HepG2 (cell line): ENCODE data around the gene INO80B. TPM values are rescaled to one million over a fixed set of nuclear protein-coding genes. Genes with fewer than 3 reads are reported as not detected.

Experiments
- BORCS8-MEF2B ChIP-seq: sonication (generic); formaldehyde crosslinking; IDR thresholded peaks from 2 replicates; pipeline ENCODE4 v1.8.0; 2022; ENCODE audit warnings: mild to moderate bottlenecking, missing genetic modification reagents
- CBFB ChIP-seq: sonication (generic); formaldehyde crosslinking; IDR thresholded peaks from 2 replicates; pipeline ENCODE4 v1.4.0; 2020; ENCODE audit warnings: missing genetic modification reagents
- CBX2 ChIP-seq, 2 experiments: fragments of 200-600 bp in 1 of 2; sonication (generic); formaldehyde crosslinking in 1 of 2; IDR thresholded peaks; 2 replicates each; pipeline versions ENCODE4 v1.7.0 to v1.8.1; 2018 to 2022; ENCODE audit warnings: low read depth in 2 of 2, low read length in 1 of 2, mild to moderate bottlenecking in 1 of 2, missing genetic modification reagents in 1 of 2
- CC2D1A ChIP-seq: sonication (generic); formaldehyde crosslinking; IDR thresholded peaks from 2 replicates; pipeline ENCODE4 v1.8.1; 2023; ENCODE audit warnings: mild to moderate bottlenecking, missing genetic modification reagents
- CHD2 ChIP-seq: IDR thresholded peaks from 2 replicates; pipeline ENCODE4 v1.6.1; 2011; ENCODE audit warnings: low read depth, low read length, improper control_type of control experiment
- ELK4 ChIP-seq: sonication (generic); formaldehyde crosslinking; IDR thresholded peaks from 2 replicates; pipeline ENCODE4 v1.9.0; 2021; ENCODE audit warnings: missing genetic modification reagents, borderline replicate concordance
- FOXM1 ChIP-seq: sonication (generic); formaldehyde crosslinking; IDR thresholded peaks from 2 replicates; pipeline ENCODE4 v1.5.0; 2020; ENCODE audit warnings: missing genetic modification reagents
- KDM3A ChIP-seq: IDR thresholded peaks from 2 replicates; pipeline ENCODE4 v1.6.1; 2018; ENCODE audit warnings: low read depth, missing compliant biosample characterization
- MATR3 ChIP-seq: sonication (generic); formaldehyde crosslinking; IDR thresholded peaks from 2 replicates; pipeline ENCODE4 v1.4.0; 2020; ENCODE audit warnings: missing genetic modification reagents
- MED13 ChIP-seq: sonication (generic); formaldehyde crosslinking; IDR thresholded peaks from 2 replicates; pipeline ENCODE4 v1.5.0; 2020; ENCODE audit warnings: missing genetic modification reagents
- MTA3 ChIP-seq: sonication (generic); formaldehyde crosslinking; IDR thresholded peaks from 2 replicates; pipeline ENCODE4 v1.4.0; 2020; ENCODE audit warnings: missing genetic modification reagents
- MTERF4 ChIP-seq: sonication (generic); formaldehyde crosslinking; IDR thresholded peaks from 2 replicates; pipeline ENCODE4 v1.8.0; 2023; ENCODE audit warnings: mild to moderate bottlenecking, missing genetic modification reagents
- MTF2 ChIP-seq: sonication (generic); formaldehyde crosslinking; IDR thresholded peaks from 2 replicates; pipeline ENCODE4 v1.5.0; 2020; ENCODE audit warnings: missing genetic modification reagents, borderline replicate concordance
- NFYC ChIP-seq: IDR thresholded peaks from 2 replicates; pipeline ENCODE4 v1.6.1; 2016; ENCODE audit warnings: missing genetic modification reagents, missing compliant biosample characterization
- RBM22 ChIP-seq: fragments of 200-400 bp; formaldehyde crosslinking; optimal IDR thresholded peaks from 2 replicates; pipeline ENCODE3; 2017; ENCODE audit warnings: mild to moderate bottlenecking, low read length, moderate library complexity
- RFX3 ChIP-seq: IDR thresholded peaks from 2 replicates; pipeline ENCODE4 v1.6.1; 2016; ENCODE audit warnings: missing biosample characterization, missing genetic modification reagents
- SMAD3 ChIP-seq: sonication (generic); formaldehyde crosslinking; IDR thresholded peaks from 2 replicates; pipeline ENCODE4 v1.4.0; 2020; ENCODE audit warnings: missing genetic modification reagents
- SMYD3 ChIP-seq: sonication (generic); formaldehyde crosslinking; IDR thresholded peaks from 2 replicates; pipeline ENCODE4 v1.8.1; 2023; ENCODE audit warnings: mild to moderate bottlenecking, missing genetic modification reagents
- SNAPC5 ChIP-seq: sonication (generic); formaldehyde crosslinking; IDR thresholded peaks from 2 replicates; pipeline ENCODE4 v1.8.1; 2023; ENCODE audit warnings: mild to moderate bottlenecking, missing genetic modification reagents, borderline replicate concordance
- SRF ChIP-seq: IDR thresholded peaks from 2 replicates; pipeline ENCODE4 v1.6.1; 2011; ENCODE audit warnings: mild to moderate bottlenecking, low read depth, low read length, moderate library complexity
- ZBTB7A ChIP-seq: sonication (generic); formaldehyde crosslinking; IDR thresholded peaks from 2 replicates; pipeline ENCODE4 v1.8.0; 2022; ENCODE audit warnings: mild to moderate bottlenecking, missing genetic modification reagents
- ZNF343 ChIP-seq: sonication (generic); formaldehyde crosslinking; IDR thresholded peaks from 2 replicates; pipeline ENCODE4 v1.4.0; 2020; ENCODE audit warnings: mild to moderate bottlenecking, missing genetic modification reagents
- ZNF570 ChIP-seq: sonication (generic); formaldehyde crosslinking; IDR thresholded peaks from 2 replicates; pipeline ENCODE4 v1.4.0; 2020; ENCODE audit warnings: mild to moderate bottlenecking, missing genetic modification reagents, borderline replicate concordance
- ZNF660 ChIP-seq: sonication (generic); formaldehyde crosslinking; IDR thresholded peaks from 2 replicates; pipeline ENCODE4 v1.5.1; 2020; ENCODE audit warnings: mild to moderate bottlenecking, low read depth, missing genetic modification reagents, borderline replicate concordance
- ZSCAN9 ChIP-seq: IDR thresholded peaks from 2 replicates; pipeline ENCODE4 v1.6.1; 2016; ENCODE audit warnings: borderline replicate concordance
- polyA plus RNA-seq, 8 experiments: library from polyadenylated mRNA; depleted of rRNA in 3 of 8; stranded (reverse) in 7 of 8; unstranded in 1 of 8; fragments of >200 nt; fragmentation: Illumina TruSeq in 4 of 8; extraction: Trizol in 4 of 8; gene quantifications; 2 replicates each; pipeline versions ENCODE4 v1.2.1 to v1.2.3, GENCODE V29; 2011 to 2016; ENCODE audit warnings: low read depth in 4 of 8, missing spikeins in 1 of 8, mixed read lengths in 1 of 8; ENCODE audit not compliant: insufficient read depth in 1 of 8
- total RNA-seq, 5 experiments: library from RNA; depleted of rRNA; stranded (reverse); fragments of >200 nt; fragmentation: Illumina TruSeq; extraction: Trizol; gene quantifications; 2 replicates each; pipeline ENCODE4 v1.2.3, GENCODE V29; 2016; ENCODE audit warnings: low read depth in 1 of 5
- TF ChIP-seq, protein P1 (sequence below): sonication (generic); formaldehyde crosslinking; IDR thresholded peaks from 2 replicates; pipeline ENCODE4 v1.4.0; 2020; ENCODE audit warnings: mild to moderate bottlenecking, missing genetic modification reagents
- TF ChIP-seq, protein P2 (sequence below): sonication (generic); formaldehyde crosslinking; IDR thresholded peaks from 2 replicates; pipeline ENCODE4 v1.5.0; 2020; ENCODE audit warnings: missing genetic modification reagents
- TF ChIP-seq, protein P3 (sequence below): IDR thresholded peaks from 2 replicates; pipeline ENCODE4 v1.6.1; 2016

The INO80B gene
- total and polyA plus RNA-seq, 2 of the 13 experiments (the other 11 are each of a cell fraction or from before 2014, with no cell fraction given), result 6.2 to 14.5 TPM

DNA sequence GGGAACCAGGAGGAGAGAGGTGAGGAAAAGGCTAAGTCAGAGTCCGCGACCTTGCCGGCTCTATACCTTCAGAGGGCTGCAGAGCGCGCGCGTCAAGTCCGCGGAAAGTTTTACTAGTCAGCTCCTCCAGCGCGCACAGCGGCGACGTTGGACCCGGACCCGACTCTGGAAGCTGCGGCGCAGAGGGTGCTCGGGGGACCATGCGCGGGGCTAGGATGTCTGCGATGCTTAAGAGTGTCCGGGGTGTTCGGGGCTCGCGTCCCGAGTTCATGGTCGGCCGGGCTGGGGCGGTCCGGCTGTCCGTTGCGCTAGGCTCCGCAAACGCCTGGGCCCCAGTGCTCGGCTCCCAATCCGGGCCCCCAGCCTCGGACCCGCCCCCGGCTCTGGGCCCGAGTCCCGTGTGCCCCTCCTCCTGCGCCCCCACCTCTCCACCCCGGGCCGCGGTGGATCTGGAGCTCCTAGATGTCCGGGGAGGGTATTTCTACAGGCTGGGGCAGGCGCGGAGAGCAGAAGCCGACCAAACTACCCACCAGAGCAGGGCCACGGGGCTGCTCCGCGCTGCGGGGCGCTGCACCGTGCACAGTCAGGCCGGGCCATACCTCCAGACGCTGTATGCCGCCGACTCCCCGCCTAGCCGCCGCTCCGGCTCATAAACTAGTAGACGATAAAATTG, 44.5 kb downstream of the INO80B start, which contains the start of gene LBX2 (continued):
- TF ChIP-seq ZNF660 (CRISPR knock-in tag), result no peak
- TF ChIP-seq CBX2 (IDR thresholded peaks at IDR 0.05; ENCODE audit: low read depth, low read length), result no peak
- TF ChIP-seq CBX2 (CRISPR knock-in tag; IDR thresholded peaks at IDR 0.05; ENCODE audit: low read depth), result no peak
- TF ChIP-seq ZSCAN9, result no peak
- TF ChIP-seq KDM3A, result no peak
- no peak for TF ChIP-seq FOXM1 (CRISPR knock-in tag)
- TF ChIP-seq, protein P1, sequence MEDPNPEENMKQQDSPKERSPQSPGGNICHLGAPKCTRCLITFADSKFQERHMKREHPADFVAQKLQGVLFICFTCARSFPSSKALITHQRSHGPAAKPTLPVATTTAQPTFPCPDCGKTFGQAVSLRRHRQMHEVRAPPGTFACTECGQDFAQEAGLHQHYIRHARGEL (CRISPR knock-in tag), result no peak
- no peak; the same call in 1 of the 2 replicates for TF ChIP-seq BORCS8-MEF2B (CRISPR knock-in tag)
- TF ChIP-seq SMYD3 (CRISPR knock-in tag), result no peak
- no peak for TF ChIP-seq SNAPC5 (CRISPR knock-in tag)
- no peak for TF ChIP-seq CHD2
- no peak for TF ChIP-seq RFX3 (CRISPR knock-in tag)
- TF ChIP-seq SMAD3 (CRISPR knock-in tag), result no peak
- no peak for TF ChIP-seq CC2D1A
- no peak for TF ChIP-seq ZBTB7A (CRISPR knock-in tag)
- no peak for TF ChIP-seq MATR3 (CRISPR knock-in tag)
- TF ChIP-seq MED13 (CRISPR knock-in tag), result no peak
- TF ChIP-seq RBM22, result no peak
- TF ChIP-seq, protein P2, sequence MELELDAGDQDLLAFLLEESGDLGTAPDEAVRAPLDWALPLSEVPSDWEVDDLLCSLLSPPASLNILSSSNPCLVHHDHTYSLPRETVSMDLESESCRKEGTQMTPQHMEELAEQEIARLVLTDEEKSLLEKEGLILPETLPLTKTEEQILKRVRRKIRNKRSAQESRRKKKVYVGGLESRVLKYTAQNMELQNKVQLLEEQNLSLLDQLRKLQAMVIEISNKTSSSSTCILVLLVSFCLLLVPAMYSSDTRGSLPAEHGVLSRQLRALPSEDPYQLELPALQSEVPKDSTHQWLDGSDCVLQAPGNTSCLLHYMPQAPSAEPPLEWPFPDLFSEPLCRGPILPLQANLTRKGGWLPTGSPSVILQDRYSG (CRISPR knock-in tag), result no peak
- TF ChIP-seq SRF, result no peak
- TF ChIP-seq ZNF570 (CRISPR knock-in tag), result no peak
- TF ChIP-seq MTA3 (CRISPR knock-in tag), result no peak
- TF ChIP-seq ZNF343 (CRISPR knock-in tag), result 0 out of 2 replicates have a peak, but pooled peaks have one; percentile 27
- no peak for TF ChIP-seq MTF2 (CRISPR knock-in tag)
- TF ChIP-seq CBFB (CRISPR knock-in tag), result no peak
- TF ChIP-seq ELK4, result no peak
- TF ChIP-seq MTERF4 (CRISPR knock-in tag), result no peak
- TF ChIP-seq NFYC, result no peak
- TF ChIP-seq, protein P3, sequence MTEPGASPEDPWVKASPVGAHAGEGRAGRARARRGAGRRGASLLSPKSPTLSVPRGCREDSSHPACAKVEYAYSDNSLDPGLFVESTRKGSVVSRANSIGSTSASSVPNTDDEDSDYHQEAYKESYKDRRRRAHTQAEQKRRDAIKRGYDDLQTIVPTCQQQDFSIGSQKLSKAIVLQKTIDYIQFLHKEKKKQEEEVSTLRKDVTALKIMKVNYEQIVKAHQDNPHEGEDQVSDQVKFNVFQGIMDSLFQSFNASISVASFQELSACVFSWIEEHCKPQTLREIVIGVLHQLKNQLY (CRISPR knock-in tag), result no peak
